ENCODE measurements around the gene RBFOX1.

DNA sequence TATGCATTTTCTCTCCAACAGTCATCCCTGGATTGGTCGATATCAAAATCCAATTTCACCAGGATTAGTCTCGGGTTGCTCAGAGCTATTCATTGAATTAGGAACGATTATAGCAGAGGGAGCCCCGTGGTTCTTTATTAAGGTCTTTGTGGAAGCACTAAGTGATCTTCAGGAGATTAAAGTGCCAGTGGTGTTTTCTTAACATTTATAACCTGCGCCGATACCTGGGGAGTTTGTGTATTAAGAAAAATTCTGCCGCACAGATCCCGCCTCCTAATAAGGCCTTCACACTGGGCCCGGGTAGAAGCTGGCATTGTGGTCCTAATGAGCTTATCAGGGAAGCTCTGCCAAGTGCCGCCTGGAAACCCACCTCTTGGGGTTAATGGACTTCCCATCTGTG, 238.7 kb downstream of the RBFOX1 start:
- TF ChIP-seq, protein P1, sequence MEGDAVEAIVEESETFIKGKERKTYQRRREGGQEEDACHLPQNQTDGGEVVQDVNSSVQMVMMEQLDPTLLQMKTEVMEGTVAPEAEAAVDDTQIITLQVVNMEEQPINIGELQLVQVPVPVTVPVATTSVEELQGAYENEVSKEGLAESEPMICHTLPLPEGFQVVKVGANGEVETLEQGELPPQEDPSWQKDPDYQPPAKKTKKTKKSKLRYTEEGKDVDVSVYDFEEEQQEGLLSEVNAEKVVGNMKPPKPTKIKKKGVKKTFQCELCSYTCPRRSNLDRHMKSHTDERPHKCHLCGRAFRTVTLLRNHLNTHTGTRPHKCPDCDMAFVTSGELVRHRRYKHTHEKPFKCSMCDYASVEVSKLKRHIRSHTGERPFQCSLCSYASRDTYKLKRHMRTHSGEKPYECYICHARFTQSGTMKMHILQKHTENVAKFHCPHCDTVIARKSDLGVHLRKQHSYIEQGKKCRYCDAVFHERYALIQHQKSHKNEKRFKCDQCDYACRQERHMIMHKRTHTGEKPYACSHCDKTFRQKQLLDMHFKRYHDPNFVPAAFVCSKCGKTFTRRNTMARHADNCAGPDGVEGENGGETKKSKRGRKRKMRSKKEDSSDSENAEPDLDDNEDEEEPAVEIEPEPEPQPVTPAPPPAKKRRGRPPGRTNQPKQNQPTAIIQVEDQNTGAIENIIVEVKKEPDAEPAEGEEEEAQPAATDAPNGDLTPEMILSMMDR (conservative IDR thresholded peaks at IDR 0.05 in 1 of 2, IDR thresholded peaks at IDR 0.05 in 1 of 2; ENCODE audit: extremely low read depth in 1 of 2, insufficient read depth in 1 of 2, low read depth in 1 of 2, low read length in 2 of 2) = no peak
- TF ChIP-seq EZH2 (IDR thresholded peaks at IDR 0.05; ENCODE audit: borderline replicate concordance, low read length) = no peak

Data from mammary epithelial cell (primary cell).